Activated CD4-positive, alpha-beta memory T cell treated with anti-CD3 and anti-CD28 coated beads for 36 hours (primary cell): ENCODE measurements around the gene C1orf174. TPM values are rescaled to one million over a fixed set of nuclear protein-coding genes. Genes with fewer than 3 reads are reported as not detected.
A peak's percentile ranks its signal among the peaks of the same experiment; 100 is the strongest.

Experiments used
- CTCF ChIA-PET: fragments of 350-600 bp; sonication (Branson Sonifier 250); formaldehyde crosslinking; loops from one replicate; lab custom pipeline; 2021; ENCODE audit warnings: antibody characterized with exemption, inconsistent platforms; lab: Charles Lee
- POLR2A ChIA-PET: fragments of 350-600 bp; sonication (Branson Sonifier 250); formaldehyde crosslinking; loops from one replicate; lab custom pipeline; 2021; ENCODE audit warnings: antibody characterized with exemption; lab: Charles Lee
- DNase-seq: peaks from one replicate; pipeline ENCODE4 v3.0.0-alpha.2; 2020
- H3K27ac Mint-ChIP-seq: one replicate; pipeline ENCODE4 v1.8.0; 2021; ENCODE audit warnings: mixed read lengths
- H3K27me3 Mint-ChIP-seq: one replicate; pipeline ENCODE4 v1.8.0; 2021; ENCODE audit warnings: mixed read lengths
- H3K36me3 Mint-ChIP-seq: one replicate; pipeline ENCODE4 v1.8.0; 2021; ENCODE audit warnings: mixed read lengths
- H3K4me1 Mint-ChIP-seq: one replicate; pipeline ENCODE4 v1.8.0; 2021; ENCODE audit warnings: low read depth, mixed read lengths
- H3K4me3 Mint-ChIP-seq: one replicate; pipeline ENCODE4 v1.8.0; 2021; ENCODE audit warnings: mild to moderate bottlenecking, mixed read lengths
- H3K9me3 Mint-ChIP-seq: one replicate; pipeline ENCODE4 v1.8.0; 2021; ENCODE audit warnings: mixed read lengths
- intact Hi-C: fragments of 100-400 bp; cut with micrococcal nuclease; formaldehyde crosslinking; loops from one replicate; pipeline ENCODE4 v1.15.1; 2023
- total RNA-seq, 2 experiments: library from RNA; stranded (reverse); gene quantifications; one replicate each; pipeline ENCODE4 v1.2.3, GENCODE V29; 2021

Gene C1orf174
- total RNA-seq, 2 experiments from 2014 or later, result 32.8 to 33.5 TPM

DNA sequence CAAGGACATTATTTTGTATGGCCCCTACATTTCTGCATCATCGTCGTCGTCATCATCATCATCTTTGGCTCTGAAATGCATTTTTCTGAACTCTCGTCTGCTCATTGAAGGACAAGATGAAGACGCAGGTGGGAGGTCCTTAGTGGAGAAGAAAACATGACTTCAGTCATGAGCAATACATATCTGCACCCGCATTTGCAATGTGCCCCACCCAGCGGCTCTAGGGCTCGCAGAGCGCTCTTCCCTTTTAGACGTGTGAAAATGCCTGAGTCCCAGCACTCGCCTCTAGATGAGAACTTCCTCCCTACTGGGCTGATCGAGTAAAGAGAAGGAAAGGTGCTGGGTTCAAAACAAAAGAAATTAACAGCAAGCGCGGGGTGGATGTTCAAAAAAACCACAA is 10.1 kb downstream of the C1orf174 start:
- H3K4me1 Mint-ChIP-seq, result peaks cover 30% of the 10 kb centered on the region
- H3K4me3 Mint-ChIP-seq, result peak overlapping the region; percentile 24
- CTCF ChIA-PET, result interaction anchor here (0.6 to 2.0 kb wide), 2 partner anchors 11 to 17 kb away, joined by 3 to 13 read pairs; partner anchors contain the start of gene C1orf174
- H3K27me3 Mint-ChIP-seq, result no peaks in the 10 kb centered on the region
- peaks cover 41% of the 10 kb centered on the region for H3K36me3 Mint-ChIP-seq
- DNase-seq, result peak; percentile 46
- POLR2A ChIA-PET, result interaction anchor here (1.0 kb wide), 1 partner anchor 103 kb away, joined by 3 read pairs; no protein-coding TSS in a partner anchor
- H3K9me3 Mint-ChIP-seq, result no peaks in the 10 kb centered on the region
- intact Hi-C loops, result no loop called here
- H3K27ac Mint-ChIP-seq, result peak overlapping the region; percentile 18

DNA sequence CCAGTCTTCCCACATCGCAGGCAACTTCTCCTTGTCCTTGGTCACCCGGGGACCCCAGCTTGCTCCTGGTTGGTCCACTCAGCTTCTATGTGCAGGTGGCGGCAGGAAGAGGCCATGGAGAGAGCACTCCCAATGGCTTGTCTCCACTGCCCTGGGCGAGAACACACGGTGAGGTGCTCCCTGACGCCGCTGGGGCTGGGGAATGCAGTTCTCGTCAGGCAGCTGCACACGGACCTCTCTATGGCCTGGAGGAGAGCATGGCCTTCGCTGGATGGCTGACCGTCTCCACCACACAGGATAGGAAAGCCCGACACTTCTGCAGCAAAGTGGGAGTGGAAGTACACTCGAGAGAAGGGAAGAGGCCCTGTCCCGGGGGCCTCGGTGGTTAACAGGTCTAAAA is 11.8 kb downstream of the C1orf174 start:
- H3K36me3 Mint-ChIP-seq, result peaks cover 50% of the 10 kb centered on the region
- ChIA-PET CTCF (no interaction called here), POLR2A (no interaction called here)

DNA sequence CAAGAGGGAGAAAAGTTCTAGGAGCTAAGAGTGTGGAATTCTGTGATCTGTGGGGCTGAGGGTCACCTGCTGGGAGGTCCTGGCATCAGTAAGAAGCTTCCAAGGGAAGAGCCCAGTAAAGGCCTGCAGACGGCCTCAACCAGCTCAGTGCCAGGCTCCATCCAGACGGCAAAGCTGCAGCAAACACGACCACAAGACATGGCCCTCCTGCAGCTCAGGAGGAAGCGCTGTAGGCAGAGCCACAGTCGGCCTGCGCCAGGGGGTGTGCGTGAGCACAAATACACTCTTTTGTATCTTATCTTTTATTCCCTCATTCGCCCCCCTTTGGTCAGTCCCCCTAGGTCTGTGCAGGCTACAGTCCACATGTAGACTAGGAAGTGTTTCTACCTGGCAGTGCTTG is 13.4 kb downstream of the C1orf174 start:
- CTCF ChIA-PET, result no interaction called here
- no peak overlapping the region for H3K27ac Mint-ChIP-seq
- peaks cover 23% of the 10 kb centered on the region for H3K4me1 Mint-ChIP-seq
- no peak for DNase-seq
- H3K4me3 Mint-ChIP-seq, result no peak overlapping the region
- POLR2A ChIA-PET, result no interaction called here
- intact Hi-C loops, result no loop called here
- H3K9me3 Mint-ChIP-seq, result no peaks in the 10 kb centered on the region
- no peaks in the 10 kb centered on the region for H3K27me3 Mint-ChIP-seq
- H3K36me3 Mint-ChIP-seq, result peaks cover 48% of the 10 kb centered on the region

More for the DNA sequence above, 11.8 kb downstream of the C1orf174 start:
- no peak overlapping the region for H3K4me3 Mint-ChIP-seq
- H3K27me3 Mint-ChIP-seq, result no peaks in the 10 kb centered on the region
- H3K9me3 Mint-ChIP-seq, result no peaks in the 10 kb centered on the region
- no peak overlapping the region for H3K27ac Mint-ChIP-seq
- H3K4me1 Mint-ChIP-seq, result peaks cover 31% of the 10 kb centered on the region
- intact Hi-C loops, result no loop called here
- no peak for DNase-seq

DNA sequence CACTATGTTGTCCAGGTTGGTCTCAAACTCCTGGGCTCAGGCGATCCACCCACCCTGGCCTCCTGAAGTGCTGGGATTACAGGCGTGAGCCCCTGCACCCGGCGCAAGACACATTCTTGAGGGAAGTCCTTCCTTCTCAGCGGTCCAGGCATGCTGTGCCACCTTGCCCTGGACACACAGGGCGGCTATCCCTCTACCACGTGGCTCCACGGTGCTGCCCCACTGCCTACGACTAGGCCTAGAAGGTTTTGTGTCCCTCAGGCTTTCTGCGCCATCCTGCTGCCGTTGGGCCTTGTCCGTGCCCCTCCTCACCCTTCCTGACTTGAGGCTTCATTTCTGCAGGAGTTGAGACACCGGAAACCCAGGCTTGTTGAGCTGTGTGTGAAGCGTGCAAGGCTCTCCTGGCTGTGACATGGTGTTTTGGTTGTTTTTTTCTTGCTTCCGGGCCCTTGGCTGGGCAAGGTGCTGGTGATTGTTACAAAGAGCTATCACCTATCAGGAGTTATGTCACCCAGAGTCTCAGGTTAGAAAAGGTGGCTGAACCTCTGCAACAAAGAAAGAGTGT is 13.9 kb downstream of the C1orf174 start:
- intact Hi-C loops, result no loop called here
- no peaks in the 10 kb centered on the region for H3K9me3 Mint-ChIP-seq

DNA sequence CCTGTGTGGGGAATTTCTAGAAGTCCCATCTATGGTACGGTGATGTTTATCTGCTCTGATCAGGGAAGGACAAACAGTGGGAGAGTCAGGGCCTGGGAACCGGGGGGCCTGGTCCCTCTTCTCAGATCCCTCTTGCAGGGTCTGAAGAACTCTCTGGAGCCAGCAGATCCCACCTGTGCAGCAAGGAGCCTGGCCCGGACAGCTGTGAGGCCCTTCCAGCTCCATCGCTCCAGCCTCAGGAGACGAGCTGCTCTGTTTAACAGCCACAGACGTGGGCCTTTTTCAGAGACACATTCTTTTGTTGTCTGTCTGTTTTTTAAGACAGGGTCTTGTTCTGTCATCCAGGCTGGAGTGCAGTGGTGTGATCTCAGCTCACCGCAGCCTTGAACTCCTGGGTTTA is 14.5 kb downstream of the C1orf174 start:
- Mint-ChIP-seq H3K4me1 (peaks cover 13% of the 10 kb centered on the region), H3K27me3 (no peaks in the 10 kb centered on the region), H3K4me3 (no peak overlapping the region), H3K27ac (no peak overlapping the region), H3K36me3 (peaks cover 42% of the 10 kb centered on the region), H3K9me3 (no peaks in the 10 kb centered on the region)
- ChIA-PET POLR2A (interaction anchor here (1.1 kb wide), 1 partner anchor 14 kb away, joined by 3 read pairs; the partner anchor contains the start of gene C1orf174), CTCF (no interaction called here)
- intact Hi-C loops, result no loop called here
- no peak for DNase-seq

More for the DNA sequence above, 13.9 kb downstream of the C1orf174 start:
- POLR2A ChIA-PET, result interaction anchor here (1.1 kb wide), 1 partner anchor 13 kb away, joined by 3 read pairs; the partner anchor contains the start of gene C1orf174
- CTCF ChIA-PET, result no interaction called here
- DNase-seq, result no peak
- H3K27me3 Mint-ChIP-seq, result no peaks in the 10 kb centered on the region
- no peak overlapping the region for H3K27ac Mint-ChIP-seq
- H3K4me1 Mint-ChIP-seq, result peaks cover 19% of the 10 kb centered on the region
- peaks cover 46% of the 10 kb centered on the region for H3K36me3 Mint-ChIP-seq
- no peak overlapping the region for H3K4me3 Mint-ChIP-seq

DNA sequence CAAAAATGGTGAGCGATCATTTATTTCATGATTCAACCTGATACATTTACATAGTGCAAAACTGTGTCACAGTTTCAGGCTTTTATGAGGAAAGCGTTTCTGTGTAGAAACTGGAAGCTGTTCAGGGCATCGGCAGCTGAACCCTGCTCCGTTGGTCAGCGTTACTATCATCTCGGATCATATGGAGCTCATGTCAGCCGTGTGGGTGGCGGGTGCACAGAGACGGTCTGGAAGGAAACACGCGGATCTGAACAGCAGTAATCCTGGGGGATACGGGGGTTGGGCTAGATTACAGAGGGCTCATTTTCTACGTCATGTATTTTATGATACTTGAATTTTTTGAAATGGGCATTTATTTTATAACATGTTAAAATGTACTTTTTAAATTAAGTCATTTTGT is 15.1 kb downstream of the C1orf174 start:
- intact Hi-C loops, result no loop called here
- Mint-ChIP-seq H3K4me1 (peaks cover 7% of the 10 kb centered on the region), H3K27me3 (no peaks in the 10 kb centered on the region), H3K36me3 (peaks cover 35% of the 10 kb centered on the region), H3K27ac (no peak overlapping the region), H3K4me3 (no peak overlapping the region), H3K9me3 (no peaks in the 10 kb centered on the region)
- ChIA-PET CTCF (interaction anchor here (1.2 kb wide), 1 partner anchor 27 kb away, joined by 3 read pairs; the partner anchor contains the start of gene DFFB), POLR2A (interaction anchor here (1.1 kb wide), 1 partner anchor 15 kb away, joined by 3 read pairs; the partner anchor contains the start of gene C1orf174)
- DNase-seq, result no peak

DNA sequence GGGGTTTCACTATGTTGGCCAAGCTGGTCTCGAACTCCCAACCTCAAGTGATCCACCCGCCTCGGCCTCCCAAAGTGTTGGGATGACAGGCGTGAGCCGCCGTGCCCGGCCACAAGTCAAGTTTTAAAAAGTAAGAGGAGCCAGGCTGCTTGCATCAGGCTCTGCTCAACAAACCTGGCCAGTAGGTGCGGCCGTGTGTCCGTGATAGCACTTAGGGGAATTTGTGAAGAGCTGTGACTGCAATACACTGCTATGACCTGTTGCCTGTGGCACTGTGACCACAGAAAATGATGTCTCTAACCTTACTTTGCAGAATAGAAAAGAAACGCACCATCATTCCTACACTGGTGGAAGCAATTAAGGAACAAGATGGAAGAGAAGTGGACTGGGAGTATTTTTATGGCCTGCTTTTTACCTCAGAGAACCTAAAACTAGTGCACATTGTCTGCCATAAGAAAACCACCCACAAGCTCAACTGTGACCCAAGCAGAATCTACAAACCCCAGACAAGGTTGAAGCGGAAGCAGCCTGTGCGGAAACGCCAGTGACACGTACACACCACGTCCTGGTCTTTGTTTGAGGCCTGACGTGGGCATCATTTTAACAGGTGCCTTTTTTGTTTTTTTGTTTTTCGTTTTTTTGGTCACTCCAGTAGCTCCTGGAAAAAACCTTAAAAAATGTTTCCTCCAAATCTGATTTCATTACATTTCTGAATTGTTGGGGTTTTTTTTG is 16.7 kb downstream of the C1orf174 start:
- intact Hi-C loops, result no loop called here
- Mint-ChIP-seq H3K4me1 (peaks cover 2% of the 10 kb centered on the region), H3K4me3 (no peak overlapping the region), H3K27me3 (no peaks in the 10 kb centered on the region), H3K9me3 (peaks cover 8% of the 10 kb centered on the region), H3K27ac (peak overlapping the region; percentile 23), H3K36me3 (peaks cover 40% of the 10 kb centered on the region)
- no peak for DNase-seq
- ChIA-PET CTCF (interaction anchor here (0.6 kb wide), 1 partner anchor 263 kb away, joined by 4 read pairs; no protein-coding TSS in a partner anchor), POLR2A (interaction anchor here (1.0 kb wide), 1 partner anchor 12 kb away, joined by 3 read pairs; no protein-coding TSS in a partner anchor)

DNA sequence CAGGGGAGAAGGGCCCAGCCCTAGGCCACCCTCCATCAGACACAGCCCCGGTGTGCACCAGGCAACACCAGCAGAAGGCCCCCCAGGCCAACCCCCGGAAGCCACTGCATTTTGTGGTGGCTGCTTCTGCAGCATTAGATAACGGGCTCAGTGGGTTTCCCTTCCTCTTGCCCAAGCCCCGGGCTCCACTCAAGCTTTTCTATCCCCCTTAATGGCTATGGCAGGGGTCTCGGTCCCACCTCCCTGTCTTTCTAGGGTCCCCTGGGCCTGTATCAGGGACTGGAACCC is 18.9 kb downstream of the C1orf174 start:
- DNase-seq, result no peak
- H3K9me3 Mint-ChIP-seq, result peaks cover 8% of the 10 kb centered on the region
- H3K27me3 Mint-ChIP-seq, result no peaks in the 10 kb centered on the region
- no peak overlapping the region for H3K27ac Mint-ChIP-seq
- peaks cover 2% of the 10 kb centered on the region for H3K4me1 Mint-ChIP-seq
- POLR2A ChIA-PET, result no interaction called here
- CTCF ChIA-PET, result no interaction called here
- peaks cover 33% of the 10 kb centered on the region for H3K36me3 Mint-ChIP-seq
- intact Hi-C loops, result no loop called here
- no peak overlapping the region for H3K4me3 Mint-ChIP-seq

DNA sequence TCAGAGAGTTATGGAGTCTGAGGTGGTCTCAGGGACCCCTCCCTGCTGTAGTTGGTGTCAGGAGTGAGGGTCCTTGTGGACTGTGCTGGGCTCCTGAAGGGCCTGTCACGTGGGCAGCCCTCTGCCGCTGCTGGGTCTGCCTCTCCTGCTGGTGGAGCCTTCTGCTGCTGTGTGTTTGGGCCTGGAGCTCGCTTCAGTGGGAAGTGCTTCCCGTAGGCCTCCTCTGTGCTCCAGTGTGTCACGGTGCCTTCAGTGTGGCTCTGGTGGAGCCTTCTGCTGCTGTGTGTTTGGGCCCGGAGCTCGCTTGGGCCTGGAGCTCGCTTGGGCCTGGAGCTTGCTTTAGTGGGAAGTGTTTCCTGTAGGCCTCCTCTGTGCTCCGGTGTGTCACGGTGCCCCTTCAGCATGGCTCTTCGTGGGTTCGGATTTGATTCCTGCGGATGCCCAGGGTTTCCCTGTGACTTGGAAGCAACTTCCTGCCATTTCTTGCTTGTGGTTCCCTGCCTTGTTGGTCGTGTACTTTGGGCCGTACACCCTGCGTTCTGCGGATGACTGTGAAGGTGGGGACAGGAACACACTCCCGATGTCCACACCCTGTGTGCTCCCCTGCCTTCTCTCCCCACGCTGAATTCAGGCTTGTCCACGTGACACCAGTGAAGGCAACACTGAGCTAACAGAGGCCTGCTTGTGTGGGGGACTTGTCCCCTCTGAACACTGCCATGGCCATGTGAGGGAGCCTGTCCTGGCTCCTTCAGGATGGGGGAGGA is 19.5 kb downstream of the C1orf174 start:
- Mint-ChIP-seq H3K9me3 (peaks cover 8% of the 10 kb centered on the region), H3K36me3 (peaks cover 37% of the 10 kb centered on the region), H3K27me3 (no peaks in the 10 kb centered on the region), H3K4me3 (no peak overlapping the region), H3K4me1 (peaks cover 2% of the 10 kb centered on the region), H3K27ac (no peak overlapping the region)
- intact Hi-C loops, result no loop called here
- CTCF ChIA-PET, result no interaction called here
- POLR2A ChIA-PET, result no interaction called here
- DNase-seq, result no peak

DNA sequence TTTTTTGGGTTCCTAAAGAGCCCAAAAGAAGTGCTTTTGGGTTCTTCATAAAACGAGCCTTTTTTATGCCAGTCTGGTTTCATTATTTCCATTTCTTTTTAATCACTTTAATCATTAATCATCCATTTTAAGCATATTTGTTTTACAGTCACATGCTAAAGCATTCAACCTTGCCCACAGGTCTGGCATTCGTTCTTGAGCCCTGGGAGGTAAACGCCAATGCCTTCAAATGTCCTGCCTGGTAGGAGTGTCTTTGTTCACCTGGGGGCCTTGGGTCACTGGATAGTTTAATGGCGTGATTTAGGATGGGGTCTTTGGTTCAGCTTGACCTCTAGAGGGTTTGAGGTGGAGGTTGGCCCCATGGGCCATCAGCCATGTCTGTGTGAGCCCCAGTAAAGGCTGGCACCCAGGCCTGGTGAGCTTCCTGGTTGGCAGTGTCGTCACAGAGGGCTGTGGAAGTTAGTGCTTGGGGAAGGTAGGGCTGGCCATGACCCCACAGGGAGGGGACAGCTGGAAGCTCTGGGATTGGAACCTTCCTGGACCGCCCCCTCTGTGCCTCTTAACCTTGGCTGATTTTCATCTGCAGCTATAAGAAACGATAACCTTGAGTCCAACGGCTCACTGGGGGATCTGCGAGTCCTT is 20.2 kb downstream of the C1orf174 start:
- H3K36me3 Mint-ChIP-seq, result peaks cover 41% of the 10 kb centered on the region
- H3K27ac Mint-ChIP-seq, result no peak overlapping the region
- no peaks in the 10 kb centered on the region for H3K27me3 Mint-ChIP-seq
- H3K4me1 Mint-ChIP-seq, result peaks cover under 1% of the 10 kb centered on the region
- no peak overlapping the region for H3K4me3 Mint-ChIP-seq
- intact Hi-C loops, result no loop called here
- POLR2A ChIA-PET, result no interaction called here
- DNase-seq, result no peak
- CTCF ChIA-PET, result no interaction called here
- peaks cover 8% of the 10 kb centered on the region for H3K9me3 Mint-ChIP-seq

DNA sequence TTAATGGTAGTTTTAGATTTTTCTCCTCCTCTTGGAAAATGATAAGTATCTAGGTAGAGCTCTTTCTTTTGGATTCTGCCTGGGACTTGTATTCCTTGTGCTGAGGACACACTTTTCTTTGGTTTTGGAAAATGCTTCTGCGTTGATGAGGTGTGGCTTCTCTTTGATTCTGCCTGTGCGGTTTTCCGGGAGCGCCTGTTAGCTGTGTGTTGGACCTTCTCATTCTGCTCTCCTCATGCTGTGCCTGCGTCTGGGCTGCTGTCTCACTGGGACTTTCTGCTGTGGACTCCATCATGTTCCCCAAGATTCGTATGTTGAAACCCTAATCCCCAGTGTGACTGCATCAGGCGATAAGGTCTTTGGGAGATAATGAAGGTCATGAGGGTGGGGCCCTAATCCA is 21.0 kb downstream of the C1orf174 start:
- no peak overlapping the region for H3K4me3 Mint-ChIP-seq
- POLR2A ChIA-PET, result no interaction called here
- no peak overlapping the region for H3K27ac Mint-ChIP-seq
- no peaks in the 10 kb centered on the region for H3K4me1 Mint-ChIP-seq
- H3K36me3 Mint-ChIP-seq, result peaks cover 35% of the 10 kb centered on the region
- no peaks in the 10 kb centered on the region for H3K27me3 Mint-ChIP-seq
- peaks cover 8% of the 10 kb centered on the region for H3K9me3 Mint-ChIP-seq
- CTCF ChIA-PET, result no interaction called here
- no peak for DNase-seq
- intact Hi-C loops, result no loop called here

DNA sequence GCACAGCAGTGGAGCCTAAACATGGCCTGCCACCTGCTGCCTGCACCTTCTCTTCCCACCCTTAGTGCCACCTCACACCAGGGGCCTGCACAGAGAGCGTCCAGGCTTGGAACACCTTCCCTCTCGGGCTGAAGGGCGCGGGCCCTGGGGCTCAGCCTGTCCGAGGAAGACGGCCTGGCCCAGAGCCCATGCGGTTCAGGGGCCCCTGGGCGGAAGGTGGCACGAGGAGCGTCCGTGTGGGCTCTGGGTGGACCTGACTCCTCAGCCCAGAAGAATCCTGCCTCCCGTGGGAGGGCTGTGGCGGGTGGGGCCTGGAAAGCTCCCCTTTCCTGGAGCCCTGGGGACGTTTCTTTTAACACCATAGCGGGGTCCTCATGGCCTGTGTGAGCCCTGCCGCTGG is 23.4 kb downstream of the C1orf174 start:
- intact Hi-C loops, result no loop called here

More for the DNA sequence above, 23.4 kb downstream of the C1orf174 start:
- ChIA-PET POLR2A (no interaction called here), CTCF (no interaction called here)
- Mint-ChIP-seq H3K27me3 (no peaks in the 10 kb centered on the region), H3K9me3 (peaks cover 8% of the 10 kb centered on the region), H3K27ac (no peak overlapping the region), H3K36me3 (peaks cover 37% of the 10 kb centered on the region), H3K4me1 (no peaks in the 10 kb centered on the region), H3K4me3 (no peak overlapping the region)
- no peak for DNase-seq
